ENCODE data around the gene MAP1LC3A. TPM values are rescaled to one million over a fixed set of nuclear protein-coding genes. Genes with fewer than 3 reads are reported as not detected.

MAP1LC3A gene
- total and polyA plus RNA-seq, 4 donors = 30.1 to 67.6 (median 37.8) TPM

DNA sequence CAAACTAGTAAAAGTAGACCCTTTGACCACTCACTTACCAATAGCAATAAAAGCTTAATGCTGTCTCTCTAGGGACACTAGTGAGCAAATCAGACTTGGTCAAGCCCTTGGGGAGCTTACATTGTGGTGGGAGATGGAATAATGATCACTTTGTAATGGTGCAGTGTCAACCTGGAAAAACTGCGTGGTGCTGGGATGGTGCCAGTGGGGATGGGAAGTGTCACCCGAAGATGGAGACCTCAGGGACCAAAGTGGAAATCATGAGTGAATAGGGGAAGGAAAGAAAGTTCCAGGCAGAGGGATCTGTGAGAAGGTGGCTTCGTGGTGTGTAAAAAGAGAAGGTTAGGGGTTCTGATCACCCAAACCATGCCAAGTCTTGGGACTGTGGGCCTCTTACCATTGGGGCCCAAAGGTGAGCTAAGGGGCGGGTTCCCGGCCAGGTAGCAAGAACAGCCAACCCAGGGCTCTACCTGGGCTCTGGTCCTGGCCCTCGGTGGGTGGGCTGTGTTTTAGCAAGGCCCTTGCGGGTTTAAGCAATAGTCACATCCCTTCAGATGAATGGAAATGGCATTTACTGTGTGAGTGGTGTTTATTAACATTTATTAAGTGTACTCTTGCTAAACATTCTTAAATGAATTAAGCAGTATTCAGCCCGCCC is 26.8 kb upstream of the MAP1LC3A start:
- TF ChIP-seq, protein P1, sequence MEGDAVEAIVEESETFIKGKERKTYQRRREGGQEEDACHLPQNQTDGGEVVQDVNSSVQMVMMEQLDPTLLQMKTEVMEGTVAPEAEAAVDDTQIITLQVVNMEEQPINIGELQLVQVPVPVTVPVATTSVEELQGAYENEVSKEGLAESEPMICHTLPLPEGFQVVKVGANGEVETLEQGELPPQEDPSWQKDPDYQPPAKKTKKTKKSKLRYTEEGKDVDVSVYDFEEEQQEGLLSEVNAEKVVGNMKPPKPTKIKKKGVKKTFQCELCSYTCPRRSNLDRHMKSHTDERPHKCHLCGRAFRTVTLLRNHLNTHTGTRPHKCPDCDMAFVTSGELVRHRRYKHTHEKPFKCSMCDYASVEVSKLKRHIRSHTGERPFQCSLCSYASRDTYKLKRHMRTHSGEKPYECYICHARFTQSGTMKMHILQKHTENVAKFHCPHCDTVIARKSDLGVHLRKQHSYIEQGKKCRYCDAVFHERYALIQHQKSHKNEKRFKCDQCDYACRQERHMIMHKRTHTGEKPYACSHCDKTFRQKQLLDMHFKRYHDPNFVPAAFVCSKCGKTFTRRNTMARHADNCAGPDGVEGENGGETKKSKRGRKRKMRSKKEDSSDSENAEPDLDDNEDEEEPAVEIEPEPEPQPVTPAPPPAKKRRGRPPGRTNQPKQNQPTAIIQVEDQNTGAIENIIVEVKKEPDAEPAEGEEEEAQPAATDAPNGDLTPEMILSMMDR (IDR thresholded peaks at IDR 0.05; ENCODE audit: control extremely low read depth, extremely low read depth) = no peak
- no peaks in the 10 kb centered on the region for H3K9me3 ChIP-seq (ENCODE audit: control insufficient read depth in 4 of 4, insufficient read depth in 3 of 4, low read length in 3 of 4)
- no peak overlapping the region for H3K9ac ChIP-seq (ENCODE audit: insufficient read depth in 1 of 2, low read length in 2 of 2)
- H3K36me3 ChIP-seq (ENCODE audit: control insufficient read depth in 4 of 4, insufficient read depth in 4 of 4, low read length in 4 of 4) = peaks cover 18 to 50% (median 44%) of the 10 kb centered on the region in 4 donors
- no peaks in the 10 kb centered on the region for H3K27me3 ChIP-seq (ENCODE audit: control insufficient read depth in 3 of 3, insufficient read depth in 3 of 3, low read length in 2 of 3)
- H3K27ac ChIP-seq (ENCODE audit: low read depth in 1 of 2, low read length in 1 of 2) = no peak overlapping the region
- no peak for ATAC-seq (ENCODE audit: insufficient read depth, low FRiP score)
- H3K4me1 ChIP-seq (ENCODE audit: control insufficient read depth in 5 of 5, insufficient read depth in 5 of 5, low read length in 5 of 5) = peaks cover 0 to 12% (median 0%) of the 10 kb centered on the region in 5 donors
- no peak for DNase-seq
- WGBS, 2 donors = 90 to 93% methylated on average over 8 of the region's 8 CpGs
- no peak overlapping the region for H3K4me3 ChIP-seq

DNA sequence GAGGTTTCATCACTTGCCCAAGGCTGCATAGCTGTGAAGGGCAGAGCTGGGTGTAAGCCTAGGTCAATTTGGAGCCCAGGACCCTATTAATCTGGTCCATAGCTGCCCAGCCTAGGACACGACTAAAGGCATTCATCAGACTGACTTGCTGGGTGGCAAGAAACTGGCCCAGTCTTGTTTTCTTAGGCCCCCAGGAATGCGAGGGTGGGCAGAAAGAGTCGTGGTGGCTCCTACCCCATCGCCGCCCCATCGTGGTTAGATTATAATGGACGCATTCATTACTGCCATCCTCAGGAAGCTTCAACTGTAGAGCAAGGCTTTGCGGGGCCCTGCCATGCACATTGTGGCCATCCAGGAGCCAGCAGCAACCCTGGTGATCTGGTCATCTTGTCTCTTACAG is 26.2 kb upstream of the MAP1LC3A start:
- Histone ChIP-seq H3K4me1 (ENCODE audit: control insufficient read depth in 5 of 5, insufficient read depth in 5 of 5, low read length in 5 of 5) (peaks cover 0 to 9% (median 0%) of the 10 kb centered on the region in 5 donors), H3K27me3 (ENCODE audit: control insufficient read depth in 3 of 3, insufficient read depth in 3 of 3, low read length in 2 of 3) (no peaks in the 10 kb centered on the region), H3K9ac (ENCODE audit: insufficient read depth in 1 of 2, low read length in 2 of 2) (no peak overlapping the region), H3K27ac (ENCODE audit: low read depth in 1 of 2, low read length in 1 of 2) (no peak overlapping the region), H3K36me3 (ENCODE audit: control insufficient read depth in 4 of 4, insufficient read depth in 4 of 4, low read length in 4 of 4) (peaks cover 14 to 50% (median 45%) of the 10 kb centered on the region in 4 donors), H3K4me3 (no peak overlapping the region), H3K9me3 (ENCODE audit: control insufficient read depth in 4 of 4, insufficient read depth in 3 of 4, low read length in 3 of 4) (no peaks in the 10 kb centered on the region)
- TF ChIP-seq, protein P1 (IDR thresholded peaks at IDR 0.05; ENCODE audit: control extremely low read depth, extremely low read depth) = no peak
- no peak for DNase-seq
- 88 to 90% methylated on average over 8 of the region's 8 CpGs for WGBS, 2 donors
- no peak for ATAC-seq (ENCODE audit: insufficient read depth, low FRiP score)

DNA sequence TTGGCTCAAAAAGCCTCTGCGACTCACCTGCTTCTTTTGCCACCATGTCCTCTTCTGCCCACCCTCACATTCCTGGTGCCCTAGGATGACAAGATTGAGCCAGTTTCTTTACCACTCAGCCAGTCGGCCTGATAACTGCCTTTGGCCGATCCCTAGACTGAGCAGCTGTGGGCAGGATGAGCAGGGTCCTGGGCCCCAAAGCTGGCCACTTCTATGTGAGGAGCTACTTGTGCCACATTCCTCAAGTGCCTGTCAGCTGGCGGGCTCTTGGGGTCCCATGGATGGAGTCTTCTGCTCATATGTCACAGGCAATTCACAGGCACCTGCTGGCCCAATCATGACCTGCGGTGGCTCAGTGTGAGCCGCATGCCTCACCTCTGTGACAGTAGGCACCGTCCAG is 25.8 kb upstream of the MAP1LC3A start:
- H3K36me3 ChIP-seq (ENCODE audit: control insufficient read depth in 4 of 4, insufficient read depth in 4 of 4, low read length in 4 of 4) = peaks cover 14 to 49% (median 44%) of the 10 kb centered on the region in 4 donors
- H3K9ac ChIP-seq (ENCODE audit: insufficient read depth in 1 of 2, low read length in 2 of 2) = no peak overlapping the region
- 93 to 94% methylated on average over 7 of the region's 7 CpGs for WGBS, 2 donors
- TF ChIP-seq, protein P1 (IDR thresholded peaks at IDR 0.05; ENCODE audit: control extremely low read depth, extremely low read depth) = no peak
- peaks cover 0 to 9% (median 0%) of the 10 kb centered on the region in 5 donors for H3K4me1 ChIP-seq (ENCODE audit: control insufficient read depth in 5 of 5, insufficient read depth in 5 of 5, low read length in 5 of 5)
- no peak overlapping the region for H3K27ac ChIP-seq (ENCODE audit: low read depth in 1 of 2, low read length in 1 of 2)
- H3K27me3 ChIP-seq (ENCODE audit: control insufficient read depth in 3 of 3, insufficient read depth in 3 of 3, low read length in 2 of 3) = no peaks in the 10 kb centered on the region
- H3K4me3 ChIP-seq = no peak overlapping the region
- DNase-seq (no peak), ATAC-seq (ENCODE audit: insufficient read depth, low FRiP score) (no peak)
- peaks cover 0 to 2% (median 0%) of the 10 kb centered on the region in 4 donors for H3K9me3 ChIP-seq (ENCODE audit: control insufficient read depth in 4 of 4, insufficient read depth in 3 of 4, low read length in 3 of 4)
